K562 (cell line): ENCODE data around the gene COCH. TPM values are rescaled to one million over a fixed set of nuclear protein-coding genes. Genes with fewer than 3 reads are reported as not detected.

ENCODE experiments used
- ZNF3 ChIP-seq: fragments of 250-450 bp; sonication (Bioruptor Pico); IDR thresholded peaks from 2 replicates; pipeline ENCODE4 v1.5.0; 2021; ENCODE audit warnings: mild to moderate bottlenecking, moderate library complexity
- polyA plus RNA-seq, 8 experiments: library from polyadenylated mRNA; depleted of rRNA in 4 of 8; stranded (reverse) in 5 of 8; unstranded in 3 of 8; fragments of >200 nt; fragmentation: Nextera tagmentation in 2 of 8; fragmentation: Illumina TruSeq in 1 of 8; extraction: Ambion mirVana in 2 of 8; extraction: Trizol in 1 of 8; gene quantifications; 2 replicates each; pipeline versions ENCODE4 v1.2.1 to v1.2.3, GENCODE V29; 2011 to 2014; ENCODE audit warnings: inconsistent platforms in 1 of 8, missing spikeins in 1 of 8
- total RNA-seq, 7 experiments: library from RNA; depleted of rRNA in 6 of 7; stranded (reverse); fragments of >200 nt in 6 of 7; fragmentation: Illumina TruSeq in 2 of 7; extraction: Trizol in 2 of 7; gene quantifications; 2 replicates each; pipeline versions ENCODE4 v1.2.1 to v1.2.3, GENCODE V29; 2011 to 2021; ENCODE audit warnings: low replicate concordance in 1 of 7
- TF ChIP-seq, protein P1 (sequence below): fragments of 450-650 bp; IDR thresholded peaks from 2 replicates; pipeline ENCODE4 v1.6.1; 2016; ENCODE audit warnings: mild to moderate bottlenecking, moderate library complexity

The COCH gene
- total and polyA plus RNA-seq, 9 of the 15 experiments (the other 6 are each of a cell fraction or from before 2014, with no cell fraction given): 27.0 to 141 (median 69.3) TPM

GRCh38 chr14:30855345-30856037, 18.9 kb upstream of the COCH start (continued):
- TF ChIP-seq, protein P1, sequence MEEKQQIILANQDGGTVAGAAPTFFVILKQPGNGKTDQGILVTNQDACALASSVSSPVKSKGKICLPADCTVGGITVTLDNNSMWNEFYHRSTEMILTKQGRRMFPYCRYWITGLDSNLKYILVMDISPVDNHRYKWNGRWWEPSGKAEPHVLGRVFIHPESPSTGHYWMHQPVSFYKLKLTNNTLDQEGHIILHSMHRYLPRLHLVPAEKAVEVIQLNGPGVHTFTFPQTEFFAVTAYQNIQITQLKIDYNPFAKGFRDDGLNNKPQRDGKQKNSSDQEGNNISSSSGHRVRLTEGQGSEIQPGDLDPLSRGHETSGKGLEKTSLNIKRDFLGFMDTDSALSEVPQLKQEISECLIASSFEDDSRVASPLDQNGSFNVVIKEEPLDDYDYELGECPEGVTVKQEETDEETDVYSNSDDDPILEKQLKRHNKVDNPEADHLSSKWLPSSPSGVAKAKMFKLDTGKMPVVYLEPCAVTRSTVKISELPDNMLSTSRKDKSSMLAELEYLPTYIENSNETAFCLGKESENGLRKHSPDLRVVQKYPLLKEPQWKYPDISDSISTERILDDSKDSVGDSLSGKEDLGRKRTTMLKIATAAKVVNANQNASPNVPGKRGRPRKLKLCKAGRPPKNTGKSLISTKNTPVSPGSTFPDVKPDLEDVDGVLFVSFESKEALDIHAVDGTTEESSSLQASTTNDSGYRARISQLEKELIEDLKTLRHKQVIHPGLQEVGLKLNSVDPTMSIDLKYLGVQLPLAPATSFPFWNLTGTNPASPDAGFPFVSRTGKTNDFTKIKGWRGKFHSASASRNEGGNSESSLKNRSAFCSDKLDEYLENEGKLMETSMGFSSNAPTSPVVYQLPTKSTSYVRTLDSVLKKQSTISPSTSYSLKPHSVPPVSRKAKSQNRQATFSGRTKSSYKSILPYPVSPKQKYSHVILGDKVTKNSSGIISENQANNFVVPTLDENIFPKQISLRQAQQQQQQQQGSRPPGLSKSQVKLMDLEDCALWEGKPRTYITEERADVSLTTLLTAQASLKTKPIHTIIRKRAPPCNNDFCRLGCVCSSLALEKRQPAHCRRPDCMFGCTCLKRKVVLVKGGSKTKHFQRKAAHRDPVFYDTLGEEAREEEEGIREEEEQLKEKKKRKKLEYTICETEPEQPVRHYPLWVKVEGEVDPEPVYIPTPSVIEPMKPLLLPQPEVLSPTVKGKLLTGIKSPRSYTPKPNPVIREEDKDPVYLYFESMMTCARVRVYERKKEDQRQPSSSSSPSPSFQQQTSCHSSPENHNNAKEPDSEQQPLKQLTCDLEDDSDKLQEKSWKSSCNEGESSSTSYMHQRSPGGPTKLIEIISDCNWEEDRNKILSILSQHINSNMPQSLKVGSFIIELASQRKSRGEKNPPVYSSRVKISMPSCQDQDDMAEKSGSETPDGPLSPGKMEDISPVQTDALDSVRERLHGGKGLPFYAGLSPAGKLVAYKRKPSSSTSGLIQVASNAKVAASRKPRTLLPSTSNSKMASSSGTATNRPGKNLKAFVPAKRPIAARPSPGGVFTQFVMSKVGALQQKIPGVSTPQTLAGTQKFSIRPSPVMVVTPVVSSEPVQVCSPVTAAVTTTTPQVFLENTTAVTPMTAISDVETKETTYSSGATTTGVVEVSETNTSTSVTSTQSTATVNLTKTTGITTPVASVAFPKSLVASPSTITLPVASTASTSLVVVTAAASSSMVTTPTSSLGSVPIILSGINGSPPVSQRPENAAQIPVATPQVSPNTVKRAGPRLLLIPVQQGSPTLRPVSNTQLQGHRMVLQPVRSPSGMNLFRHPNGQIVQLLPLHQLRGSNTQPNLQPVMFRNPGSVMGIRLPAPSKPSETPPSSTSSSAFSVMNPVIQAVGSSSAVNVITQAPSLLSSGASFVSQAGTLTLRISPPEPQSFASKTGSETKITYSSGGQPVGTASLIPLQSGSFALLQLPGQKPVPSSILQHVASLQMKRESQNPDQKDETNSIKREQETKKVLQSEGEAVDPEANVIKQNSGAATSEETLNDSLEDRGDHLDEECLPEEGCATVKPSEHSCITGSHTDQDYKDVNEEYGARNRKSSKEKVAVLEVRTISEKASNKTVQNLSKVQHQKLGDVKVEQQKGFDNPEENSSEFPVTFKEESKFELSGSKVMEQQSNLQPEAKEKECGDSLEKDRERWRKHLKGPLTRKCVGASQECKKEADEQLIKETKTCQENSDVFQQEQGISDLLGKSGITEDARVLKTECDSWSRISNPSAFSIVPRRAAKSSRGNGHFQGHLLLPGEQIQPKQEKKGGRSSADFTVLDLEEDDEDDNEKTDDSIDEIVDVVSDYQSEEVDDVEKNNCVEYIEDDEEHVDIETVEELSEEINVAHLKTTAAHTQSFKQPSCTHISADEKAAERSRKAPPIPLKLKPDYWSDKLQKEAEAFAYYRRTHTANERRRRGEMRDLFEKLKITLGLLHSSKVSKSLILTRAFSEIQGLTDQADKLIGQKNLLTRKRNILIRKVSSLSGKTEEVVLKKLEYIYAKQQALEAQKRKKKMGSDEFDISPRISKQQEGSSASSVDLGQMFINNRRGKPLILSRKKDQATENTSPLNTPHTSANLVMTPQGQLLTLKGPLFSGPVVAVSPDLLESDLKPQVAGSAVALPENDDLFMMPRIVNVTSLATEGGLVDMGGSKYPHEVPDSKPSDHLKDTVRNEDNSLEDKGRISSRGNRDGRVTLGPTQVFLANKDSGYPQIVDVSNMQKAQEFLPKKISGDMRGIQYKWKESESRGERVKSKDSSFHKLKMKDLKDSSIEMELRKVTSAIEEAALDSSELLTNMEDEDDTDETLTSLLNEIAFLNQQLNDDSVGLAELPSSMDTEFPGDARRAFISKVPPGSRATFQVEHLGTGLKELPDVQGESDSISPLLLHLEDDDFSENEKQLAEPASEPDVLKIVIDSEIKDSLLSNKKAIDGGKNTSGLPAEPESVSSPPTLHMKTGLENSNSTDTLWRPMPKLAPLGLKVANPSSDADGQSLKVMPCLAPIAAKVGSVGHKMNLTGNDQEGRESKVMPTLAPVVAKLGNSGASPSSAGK: no peak
- no peak for TF ChIP-seq ZNF3 (CRISPR knock-in tag)
